NT2/D1 (cell line): ENCODE results near the gene SYPL1.

Source experiments
- SUZ12 ChIP-seq: IDR thresholded peaks from 2 replicates; pipeline ENCODE4 v1.6.1; 2011; ENCODE audit not compliant: insufficient read length, insufficient read depth; ENCODE audit errors: extremely low read depth
- YY1 ChIP-seq: IDR thresholded peaks from 2 replicates; pipeline ENCODE4 v1.6.1; 2011; ENCODE audit not compliant: insufficient read length, insufficient read depth
- ZNF274 ChIP-seq: IDR thresholded peaks from 2 replicates; pipeline ENCODE4 v1.6.1; 2011; ENCODE audit warnings: mild to moderate bottlenecking, low read depth, low read length

GRCh38 chr7:106153891-106154449 is 41.9 kb upstream of the SYPL1 start:
- TF ChIP-seq YY1 (no peak), SUZ12 (no peak), ZNF274 (no peak)
